ENCODE measurements around the gene AIFM3.

AIFM3 gene

GRCh38 chr22:21009638-21010425 is 42.8 kb downstream of the AIFM3 start:
- DNase-seq = peak; percentile 45

DNA sequence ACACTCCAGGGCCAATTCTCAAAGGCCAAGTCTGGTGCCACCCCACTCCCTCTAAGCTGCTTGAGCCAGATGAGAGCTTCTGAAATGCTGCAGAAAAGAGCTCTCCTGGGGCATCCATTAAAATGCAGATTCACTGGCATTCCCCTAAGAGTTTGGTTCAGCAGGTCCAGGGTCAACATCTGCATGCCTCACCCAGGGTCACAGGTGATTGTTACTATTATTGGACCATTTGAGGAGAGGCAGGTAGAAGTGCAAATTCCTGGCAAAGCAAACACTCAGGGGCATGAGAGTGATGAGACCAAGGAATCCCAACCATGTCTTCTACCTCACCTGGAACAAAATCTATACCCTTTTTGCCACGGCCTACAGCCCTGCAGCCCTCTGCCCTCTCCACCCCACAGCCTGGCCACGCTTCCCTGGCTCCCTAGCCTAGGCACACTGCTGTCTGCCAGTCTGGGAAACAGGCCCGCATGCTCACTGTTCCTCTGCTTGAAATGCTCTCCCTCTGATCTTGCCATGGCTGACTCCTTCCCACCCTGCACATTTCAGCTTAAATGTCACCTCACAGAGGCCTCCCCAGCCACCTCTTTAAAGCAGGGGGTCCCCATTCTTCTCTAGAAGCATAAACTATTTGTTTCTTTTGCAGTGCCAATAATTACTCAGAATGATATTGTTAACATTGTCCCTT is 43.5 kb downstream of the AIFM3 start:
- no peak for DNase-seq

DNA sequence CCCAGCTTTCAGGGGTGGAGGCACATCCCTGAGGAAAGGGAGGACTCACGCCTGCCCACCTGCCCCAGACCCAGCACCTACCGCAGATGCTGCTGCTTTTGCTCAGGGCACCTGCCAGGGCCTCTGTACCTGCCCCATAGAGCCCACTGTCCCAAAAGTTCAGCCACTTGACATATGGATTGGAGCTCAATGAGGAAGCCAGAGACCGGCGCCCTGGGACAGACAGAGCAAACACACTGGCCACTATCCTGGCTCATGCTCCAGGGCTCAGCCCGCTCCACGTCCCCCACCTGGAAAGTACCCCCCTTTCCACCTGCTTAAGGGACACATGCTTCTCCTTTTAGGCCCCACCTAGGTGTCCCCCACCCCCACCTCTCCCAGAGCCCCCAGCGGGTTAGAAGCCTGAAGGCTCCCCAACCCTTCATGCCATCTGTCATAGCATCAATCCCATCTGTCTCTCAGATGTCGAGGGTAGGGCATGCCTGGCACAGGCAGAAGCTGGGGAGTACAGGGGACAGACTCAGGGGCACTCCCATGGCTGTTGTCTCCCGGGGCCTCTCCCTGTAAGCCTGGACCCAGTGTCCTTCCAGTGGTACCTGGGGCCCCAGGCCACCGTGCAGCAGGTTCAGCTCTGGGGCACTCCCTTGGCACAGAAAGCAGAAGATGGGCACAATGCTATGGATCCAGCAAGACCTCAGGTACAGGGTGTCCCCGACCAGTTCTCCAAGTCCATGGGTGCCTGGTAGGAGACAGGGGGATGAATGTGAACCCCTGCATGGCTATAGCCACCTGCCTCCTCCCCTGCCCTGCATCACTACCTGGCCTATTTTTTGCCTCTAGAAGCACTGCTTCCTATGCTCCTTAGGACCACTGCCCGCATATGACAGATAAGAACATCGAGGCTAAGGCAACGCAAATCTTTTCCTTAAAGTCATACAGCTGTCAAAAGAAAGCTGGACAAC is 45.7 kb downstream of the AIFM3 start:
- no peak for DNase-seq

DNA sequence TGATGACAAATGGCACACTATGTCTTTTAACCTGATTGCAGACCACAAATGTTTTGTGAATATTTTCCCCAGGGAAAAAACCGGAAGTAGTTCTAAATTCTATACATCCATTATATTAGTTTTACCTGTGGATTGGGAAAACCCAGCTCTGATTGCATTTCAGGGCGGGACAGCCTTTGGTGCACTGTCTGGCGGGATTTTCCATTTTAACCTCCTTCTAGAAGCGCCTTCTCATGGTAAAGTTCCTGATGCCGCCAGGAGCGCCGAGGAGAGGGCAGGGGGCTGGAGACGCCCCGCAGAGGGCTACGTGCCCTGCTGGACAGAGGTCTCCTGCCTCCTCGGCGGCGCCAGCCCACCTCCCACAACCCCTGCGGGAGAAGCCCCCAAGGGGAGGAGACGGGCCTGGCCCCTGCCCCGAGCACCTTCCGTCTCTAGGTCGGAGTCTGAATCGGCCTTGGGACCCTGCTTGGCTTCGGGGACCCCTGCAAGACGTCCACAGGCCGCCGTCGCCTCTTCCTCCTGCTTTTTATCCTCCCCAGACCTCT is 46.7 kb downstream of the AIFM3 start:
- no peak for DNase-seq

DNA sequence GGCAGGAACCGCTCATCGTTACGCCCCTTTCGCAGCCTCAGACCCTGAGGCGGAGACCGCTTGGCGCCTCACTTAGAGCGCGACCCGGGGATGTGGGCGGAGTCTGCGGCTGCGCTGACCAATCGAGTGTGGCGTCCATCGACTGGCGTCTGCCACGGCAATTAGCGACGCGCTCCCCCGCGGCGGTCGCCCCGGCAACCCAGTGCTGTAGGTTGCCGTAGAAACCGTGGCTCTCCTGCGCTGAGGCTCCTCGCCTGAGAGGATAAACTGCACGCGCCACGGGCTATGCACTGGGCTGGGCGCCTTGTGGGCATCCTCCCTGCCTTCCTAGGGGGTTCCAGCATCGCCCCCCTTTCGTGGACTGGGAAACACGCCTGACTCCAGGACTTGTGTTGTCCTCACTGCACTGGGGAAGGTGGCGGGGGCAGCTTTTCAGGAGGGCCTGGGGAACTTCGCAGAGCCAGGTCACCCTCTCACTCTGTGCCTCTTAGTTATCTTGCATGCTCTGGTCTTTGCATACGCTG is 47.2 kb downstream of the AIFM3 start:
- DNase-seq = peak; percentile 88

GRCh38 chr22:21014726-21015465 is 47.8 kb downstream of the AIFM3 start, which contains the start of gene P2RX6:
P2RX6 (plus strand) TSS chr22:21015165; CDS start chr22:21015175, 10 bp downstream.
- DNase-seq = peak; percentile 60

- DNase-seq = no peak
Observed at GRCh38 chr22:21015466-21016006, 48.5 kb downstream of the AIFM3 start.

DNA sequence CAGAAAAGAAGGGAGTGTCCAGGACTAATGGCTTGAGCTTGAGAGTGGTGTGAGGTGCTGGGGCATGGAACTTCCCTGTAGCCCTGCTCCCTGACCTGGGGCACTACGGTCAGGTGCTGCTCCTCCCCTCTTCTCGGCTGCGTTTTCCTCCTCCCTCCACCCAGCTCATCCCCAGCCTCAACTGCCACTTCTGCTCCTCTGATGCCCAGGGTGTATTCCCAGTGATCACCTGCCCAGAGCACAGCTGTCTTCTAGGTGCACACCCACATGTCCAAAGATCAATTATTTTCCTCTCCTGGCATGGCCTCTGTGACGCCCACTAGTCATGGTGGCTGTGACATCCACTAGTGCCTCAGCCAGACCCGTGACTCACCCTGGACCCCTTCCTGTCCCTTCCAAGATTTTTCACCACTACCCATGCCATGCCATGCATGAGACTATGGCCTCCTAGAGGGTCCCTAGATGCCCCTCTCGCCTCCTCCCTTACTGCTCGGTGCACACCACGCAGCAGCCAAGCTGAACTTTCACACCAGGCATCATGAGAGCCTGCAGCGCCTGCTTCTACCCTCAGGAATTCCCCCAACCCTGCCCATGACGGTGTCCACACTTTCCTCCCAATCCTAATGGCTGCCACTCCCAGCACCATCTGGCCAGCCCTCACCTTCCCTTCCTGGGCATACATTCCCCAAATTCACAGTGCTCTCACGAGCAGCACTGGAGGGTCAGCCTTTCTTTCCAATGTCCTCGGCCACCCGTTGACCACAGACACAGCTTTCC is 49.8 kb downstream of the AIFM3 start:
- DNase-seq = no peak

DNA sequence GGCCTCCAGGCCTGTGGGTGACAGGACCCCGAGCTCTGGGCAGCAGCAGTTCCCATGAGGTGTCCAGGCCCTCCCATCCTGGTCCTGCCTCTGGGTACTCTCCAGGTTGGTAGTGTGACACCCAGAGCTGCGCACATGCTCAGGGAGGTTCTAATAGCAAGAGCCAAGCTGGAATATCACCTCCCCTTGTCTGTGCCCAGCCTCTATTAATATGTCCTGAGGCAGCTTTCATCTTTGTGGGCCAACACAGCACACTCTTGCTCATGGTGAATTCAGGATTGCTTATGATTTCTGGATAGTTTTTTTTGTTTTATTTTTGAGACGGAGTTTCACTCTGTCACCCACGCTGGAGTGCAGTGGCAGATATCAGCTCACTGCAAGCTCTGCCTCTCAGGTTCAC is 51.3 kb downstream of the AIFM3 start:
- no peak for DNase-seq

DNA sequence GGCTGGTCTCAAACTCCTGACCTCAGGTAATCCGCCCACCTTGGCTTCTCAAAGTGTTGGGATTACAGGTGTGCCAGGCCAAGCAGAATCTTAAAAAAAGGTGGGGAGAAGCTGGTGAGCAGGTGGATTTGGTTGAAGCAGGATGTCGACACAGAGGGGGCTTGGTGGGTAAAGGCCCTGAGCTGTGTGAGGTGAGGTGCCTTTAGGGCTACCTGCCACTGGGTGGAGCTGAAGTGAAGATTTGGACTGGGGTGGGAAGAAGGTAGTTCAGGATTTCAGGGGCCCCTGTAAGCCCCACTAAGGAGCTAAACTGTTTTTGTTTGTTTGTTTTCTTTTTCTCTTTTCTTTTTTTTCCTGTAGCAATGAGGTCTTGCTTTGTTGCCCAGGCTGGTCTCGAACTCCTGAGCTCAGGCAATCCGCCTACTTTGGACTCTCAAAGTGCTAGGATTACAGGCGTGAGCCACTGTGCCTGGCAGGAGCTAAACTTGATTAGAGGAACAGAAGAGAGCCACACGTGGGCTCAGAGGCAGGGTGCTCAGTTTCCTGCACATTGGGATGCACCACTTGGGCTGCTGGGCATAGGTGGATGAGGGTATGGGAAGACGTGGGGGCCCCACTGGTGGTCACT is 53.9 kb downstream of the AIFM3 start:
- DNase-seq = peak; percentile 8

- DNase-seq = no peak
Observed at GRCh38 chr22:21022507-21022906, 55.5 kb downstream of the AIFM3 start.

DNA sequence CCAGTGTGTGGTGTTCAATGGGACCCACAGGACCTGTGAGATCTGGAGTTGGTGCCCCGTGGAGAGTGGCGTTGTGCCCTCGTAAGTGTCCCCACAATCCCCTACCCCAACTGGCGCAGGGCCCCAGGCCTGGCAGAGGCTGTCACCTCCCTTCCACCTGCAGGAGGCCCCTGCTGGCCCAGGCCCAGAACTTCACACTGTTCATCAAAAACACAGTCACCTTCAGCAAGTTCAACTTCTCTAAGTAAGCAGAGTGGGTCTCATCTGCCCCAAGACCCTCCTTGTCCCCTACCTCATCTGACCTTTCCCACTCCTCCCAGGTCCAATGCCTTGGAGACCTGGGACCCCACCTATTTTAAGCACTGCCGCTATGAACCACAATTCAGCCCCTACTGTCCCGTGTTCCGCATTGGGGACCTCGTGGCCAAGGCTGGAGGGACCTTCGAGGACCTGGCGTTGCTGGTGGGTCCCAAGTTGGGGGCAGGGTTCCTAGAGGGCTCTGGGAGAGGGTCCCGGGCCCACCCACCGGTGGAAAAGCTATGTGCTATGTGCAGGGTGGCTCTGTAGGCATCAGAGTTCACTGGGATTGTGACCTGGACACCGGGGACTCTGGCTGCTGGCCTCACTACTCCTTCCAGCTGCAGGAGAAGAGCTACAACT is 56.0 kb downstream of the AIFM3 start:
- DNase-seq = no peak

DNA sequence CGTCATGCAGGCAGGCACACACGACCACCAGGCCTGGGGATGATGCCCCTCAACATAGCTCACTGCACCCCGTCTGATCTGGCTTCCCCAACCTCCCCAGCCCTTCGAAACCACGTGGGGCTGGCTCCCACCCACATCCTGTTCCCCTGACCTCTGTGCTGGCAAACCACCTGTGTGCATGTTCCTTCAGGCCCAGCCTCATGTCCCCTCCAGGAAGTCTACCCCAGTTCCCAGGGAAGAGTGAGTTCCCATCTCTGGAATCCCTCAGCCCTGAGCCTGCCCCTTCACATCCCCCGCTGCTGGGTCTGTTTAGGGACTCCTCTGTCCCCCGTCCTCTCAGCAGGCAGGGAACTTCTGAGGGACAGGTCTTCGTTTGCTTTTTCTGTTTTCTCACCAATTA is 58.2 kb downstream of the AIFM3 start:
- no peak for DNase-seq

- no peak for DNase-seq
Observed at GRCh38 chr22:21025763-21026755, 59.0 kb downstream of the AIFM3 start.

- peak; percentile 78 for DNase-seq
Observed at GRCh38 chr22:21026783-21027692, 60.0 kb downstream of the AIFM3 start.

- DNase-seq = no peak
Observed at GRCh38 chr22:21028277-21029251, 61.5 kb downstream of the AIFM3 start.

All from fibroblast of upper back skin (primary cell).